ENCODE measurements around the gene EOLA1.
A peak's percentile ranks its signal among the peaks of the same experiment; 100 is the strongest.

EOLA1 gene

GRCh38 chrX:149511081-149511480 is 29.7 kb upstream of the EOLA1 start:
- no peaks in the 10 kb centered on the region for H3K36me3 ChIP-seq (ENCODE audit: control insufficient read depth in 2 of 2, insufficient read depth in 1 of 2, low read length in 2 of 2)
- no peaks in the 10 kb centered on the region for H3K4me1 ChIP-seq (ENCODE audit: control insufficient read depth, insufficient read depth, low read length)
- no peak overlapping the region for H3K4me3 ChIP-seq (ENCODE audit: low read depth, low read length)
- POLR2A ChIA-PET, result no interaction called here
- no peak overlapping the region for H3K27ac ChIP-seq (ENCODE audit: extremely low read depth, low read depth, low read length)
- TF ChIP-seq ELK4 (IDR thresholded peaks at IDR 0.05; ENCODE audit: borderline replicate concordance, low read depth, low read length) (no peak), ZNF175 (tag by site-specific recombination; IDR thresholded peaks at IDR 0.05) (no peak), SP2 (tag by site-specific recombination; IDR thresholded peaks at IDR 0.05) (no peak), ZNF658 (tag by site-specific recombination; IDR thresholded peaks at IDR 0.05) (no peak), ZBTB1 (tag by site-specific recombination; IDR thresholded peaks at IDR 0.05) (no peak)
- TF ChIP-seq, protein P1, sequence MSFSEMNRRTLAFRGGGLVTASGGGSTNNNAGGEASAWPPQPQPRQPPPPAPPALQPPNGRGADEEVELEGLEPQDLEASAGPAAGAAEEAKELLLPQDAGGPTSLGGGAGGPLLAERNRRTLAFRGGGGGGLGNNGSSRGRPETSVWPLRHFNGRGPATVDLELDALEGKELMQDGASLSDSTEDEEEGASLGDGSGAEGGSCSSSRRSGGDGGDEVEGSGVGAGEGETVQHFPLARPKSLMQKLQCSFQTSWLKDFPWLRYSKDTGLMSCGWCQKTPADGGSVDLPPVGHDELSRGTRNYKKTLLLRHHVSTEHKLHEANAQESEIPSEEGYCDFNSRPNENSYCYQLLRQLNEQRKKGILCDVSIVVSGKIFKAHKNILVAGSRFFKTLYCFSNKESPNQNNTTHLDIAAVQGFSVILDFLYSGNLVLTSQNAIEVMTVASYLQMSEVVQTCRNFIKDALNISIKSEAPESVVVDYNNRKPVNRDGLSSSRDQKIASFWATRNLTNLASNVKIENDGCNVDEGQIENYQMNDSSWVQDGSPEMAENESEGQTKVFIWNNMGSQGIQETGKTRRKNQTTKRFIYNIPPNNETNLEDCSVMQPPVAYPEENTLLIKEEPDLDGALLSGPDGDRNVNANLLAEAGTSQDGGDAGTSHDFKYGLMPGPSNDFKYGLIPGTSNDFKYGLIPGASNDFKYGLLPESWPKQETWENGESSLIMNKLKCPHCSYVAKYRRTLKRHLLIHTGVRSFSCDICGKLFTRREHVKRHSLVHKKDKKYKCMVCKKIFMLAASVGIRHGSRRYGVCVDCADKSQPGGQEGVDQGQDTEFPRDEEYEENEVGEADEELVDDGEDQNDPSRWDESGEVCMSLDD (tag by site-specific recombination; IDR thresholded peaks at IDR 0.05), result no peak
- no peaks in the 10 kb centered on the region for H3K9me3 ChIP-seq (ENCODE audit: control insufficient read depth, insufficient read depth, low read depth, low read length)
- CTCF ChIA-PET, result interaction anchor here (1.2 to 2.1 kb wide), 4 partner anchors 11 to 20 kb away, joined by 3 to 17 read pairs (median 4); no protein-coding TSS in a partner anchor

- H3K4me1 ChIP-seq (ENCODE audit: control insufficient read depth, insufficient read depth, low read length), result no peaks in the 10 kb centered on the region
- no peaks in the 10 kb centered on the region for H3K36me3 ChIP-seq (ENCODE audit: control insufficient read depth in 2 of 2, insufficient read depth in 1 of 2, low read length in 2 of 2)
- H3K4me3 ChIP-seq (ENCODE audit: low read depth, low read length), result no peak overlapping the region
- POLR2A ChIA-PET, result interaction anchor here (0.7 to 0.8 kb wide), 3 partner anchors 9 to 28 kb away, joined by 4 read pairs; partner anchors contain the start of gene EOLA1
- H3K9me3 ChIP-seq (ENCODE audit: control insufficient read depth, insufficient read depth, low read depth, low read length), result no peaks in the 10 kb centered on the region
- CTCF ChIA-PET, result interaction anchor here (0.5 to 2.1 kb wide), 27 partner anchors 8 to 1522 kb away, joined by 3 to 17 read pairs (median 3); partner anchors contain the start of gene EOLA1
- TF ChIP-seq ZNF324 (tag by site-specific recombination; IDR thresholded peaks at IDR 0.05) (no peak), KLF7 (tag by site-specific recombination; IDR thresholded peaks at IDR 0.05; ENCODE audit: borderline replicate concordance) (no peak), ZNF433 (tag by site-specific recombination; IDR thresholded peaks at IDR 0.05; ENCODE audit: low read depth) (no peak), WT1 (tag by site-specific recombination; IDR thresholded peaks at IDR 0.05) (no peak), ZNF248 (tag by site-specific recombination; IDR thresholded peaks at IDR 0.05) (no peak), ZFP69B (tag by site-specific recombination; IDR thresholded peaks at IDR 0.05) (peak; percentile 61; the same call in 1 of the 2 replicates), ZBTB7A (tag by site-specific recombination; IDR thresholded peaks at IDR 0.05; ENCODE audit: low read depth) (no peak), ZNF600 (tag by site-specific recombination; IDR thresholded peaks at IDR 0.05) (0 out of 2 replicates have a peak, but pooled peaks have one; percentile 32), ZNF10 (tag by site-specific recombination; IDR thresholded peaks at IDR 0.05) (no peak), ZNF175 (tag by site-specific recombination; IDR thresholded peaks at IDR 0.05) (no peak), CTCF (tag by site-specific recombination; IDR thresholded peaks at IDR 0.05) (peak; percentile 41), ZNF654 (tag by site-specific recombination; IDR thresholded peaks at IDR 0.05; ENCODE audit: low read depth) (peak; percentile 55), ZNF202 (tag by site-specific recombination; IDR thresholded peaks at IDR 0.05; ENCODE audit: borderline replicate concordance) (no peak), PBX3 (CRISPR knock-in tag; IDR thresholded peaks at IDR 0.05) (no peak)
- no peak overlapping the region for H3K27ac ChIP-seq (ENCODE audit: extremely low read depth, low read depth, low read length)
These were observed 28.5 kb upstream of the EOLA1 start for GRCh38 chrX:149512225-149512885.

All from HEK293 (cell line).